HFF-Myc (cell line): Measurements from ENCODE around the gene CAPN15.

ENCODE experiments used
- DNase-seq: peaks from one replicate; pipeline ENCODE4 v3.0.0-alpha.2; 2011; ENCODE audit warnings: low read depth; ENCODE audit errors: extremely low read depth
- H3K4me3 ChIP-seq: replicated peaks from 2 replicates; pipeline ENCODE4 v1.5.1; 2011; ENCODE audit warnings: low read depth, mild to moderate bottlenecking, control low read depth, low read length
- TF ChIP-seq, protein P1 (sequence below): IDR thresholded peaks from 2 replicates; pipeline ENCODE4 v1.5.1; 2012; ENCODE audit warnings: mild to moderate bottlenecking, low read depth, low read length, control low read depth; ENCODE audit errors: missing control alignments

Gene CAPN15

GRCh38 chr16:574021-574760, 46.7 kb downstream of the CAPN15 start:
- no peak overlapping the region for H3K4me3 ChIP-seq
- no peak for DNase-seq
- TF ChIP-seq, protein P1, sequence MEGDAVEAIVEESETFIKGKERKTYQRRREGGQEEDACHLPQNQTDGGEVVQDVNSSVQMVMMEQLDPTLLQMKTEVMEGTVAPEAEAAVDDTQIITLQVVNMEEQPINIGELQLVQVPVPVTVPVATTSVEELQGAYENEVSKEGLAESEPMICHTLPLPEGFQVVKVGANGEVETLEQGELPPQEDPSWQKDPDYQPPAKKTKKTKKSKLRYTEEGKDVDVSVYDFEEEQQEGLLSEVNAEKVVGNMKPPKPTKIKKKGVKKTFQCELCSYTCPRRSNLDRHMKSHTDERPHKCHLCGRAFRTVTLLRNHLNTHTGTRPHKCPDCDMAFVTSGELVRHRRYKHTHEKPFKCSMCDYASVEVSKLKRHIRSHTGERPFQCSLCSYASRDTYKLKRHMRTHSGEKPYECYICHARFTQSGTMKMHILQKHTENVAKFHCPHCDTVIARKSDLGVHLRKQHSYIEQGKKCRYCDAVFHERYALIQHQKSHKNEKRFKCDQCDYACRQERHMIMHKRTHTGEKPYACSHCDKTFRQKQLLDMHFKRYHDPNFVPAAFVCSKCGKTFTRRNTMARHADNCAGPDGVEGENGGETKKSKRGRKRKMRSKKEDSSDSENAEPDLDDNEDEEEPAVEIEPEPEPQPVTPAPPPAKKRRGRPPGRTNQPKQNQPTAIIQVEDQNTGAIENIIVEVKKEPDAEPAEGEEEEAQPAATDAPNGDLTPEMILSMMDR, result no peak

GRCh38 chr16:575354-576196, 48.1 kb downstream of the CAPN15 start:
- DNase-seq, result no peak
- TF ChIP-seq, protein P1, result no peak
- H3K4me3 ChIP-seq, result no peak overlapping the region

GRCh38 chr16:576197-576822, 48.8 kb downstream of the CAPN15 start:
- H3K4me3 ChIP-seq, result no peak overlapping the region

GRCh38 chr16:576823-577201, 49.3 kb downstream of the CAPN15 start:
- TF ChIP-seq, protein P1, result no peak
- no peak for DNase-seq
- H3K4me3 ChIP-seq, result no peak overlapping the region

More at GRCh38 chr16:576197-576822, 48.8 kb downstream of the CAPN15 start:
- DNase-seq, result no peak
- TF ChIP-seq, protein P1, result no peak

DNA sequence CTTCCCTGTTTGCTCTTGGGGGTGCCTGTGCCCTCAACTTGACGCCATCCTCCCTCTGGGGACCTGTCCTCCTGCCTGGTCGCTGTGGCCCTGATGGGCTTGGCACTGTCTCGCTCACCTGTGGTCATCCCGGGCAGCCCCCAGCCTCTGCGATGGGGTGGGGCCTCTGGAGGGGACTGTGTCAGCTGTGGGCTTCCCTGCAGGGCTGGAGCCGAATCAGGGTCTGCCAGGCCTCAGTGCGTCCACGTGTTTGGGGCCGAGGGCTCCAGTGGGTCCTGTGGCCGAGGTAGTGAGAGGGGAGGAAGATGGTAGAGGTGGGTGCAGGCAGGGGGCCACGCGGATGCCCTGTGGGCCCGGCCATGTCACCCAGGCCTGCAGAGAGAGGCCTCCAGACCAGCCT, 50.3 kb downstream of the CAPN15 start:
- TF ChIP-seq, protein P1, result no peak
- no peak for DNase-seq
- H3K4me3 ChIP-seq, result no peak overlapping the region

DNA sequence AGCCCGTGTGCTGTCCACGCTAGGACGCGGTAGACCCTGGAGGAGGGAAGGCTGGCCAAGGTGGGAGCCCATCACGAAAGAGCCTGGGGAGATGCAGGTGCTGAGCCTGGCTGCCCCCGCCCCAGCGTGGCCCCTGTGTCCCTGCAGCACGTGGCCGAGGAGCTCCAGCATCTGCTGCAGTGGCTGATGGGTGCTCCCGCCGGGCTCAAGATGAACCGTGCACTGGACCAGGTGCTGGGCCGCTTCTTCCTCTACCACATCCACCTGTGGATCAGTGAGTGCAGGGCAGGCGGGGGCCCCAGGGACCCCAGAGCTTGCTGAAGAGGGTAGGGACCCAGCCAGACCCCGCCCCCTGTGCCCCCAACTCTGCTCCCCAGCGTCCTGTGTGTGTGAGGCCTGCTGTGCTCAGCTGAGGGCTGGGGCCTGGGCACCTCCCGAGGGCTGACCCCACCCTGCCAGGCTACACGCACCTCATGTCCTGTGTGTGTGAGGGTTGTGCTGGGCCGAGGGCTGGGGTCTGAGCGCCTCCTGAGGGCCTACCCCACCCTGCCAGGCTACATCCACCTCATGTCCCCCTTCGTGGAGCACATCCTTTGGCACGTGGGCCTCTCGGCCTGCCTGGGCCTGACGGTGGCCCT, 50.8 kb downstream of the CAPN15 start:
- TF ChIP-seq, protein P1, result no peak
- no peak for DNase-seq

More for the DNA sequence above, 50.8 kb downstream of the CAPN15 start:
- H3K4me3 ChIP-seq, result no peak overlapping the region
